Stimulated activated CD8-positive, alpha-beta memory T cell treated with anti-CD3 and anti-CD28 coated beads, Interleukin-7, amount 100 ng/mL, for 4 hours (primary cell): ENCODE data around the gene MLC1.

Source experiments
- DNase-seq, 2 donors: peaks; one replicate each; pipeline ENCODE4 v3.0.0-alpha.2; 2020; ENCODE audit warnings: low read depth in 2 of 2

Gene MLC1

DNA sequence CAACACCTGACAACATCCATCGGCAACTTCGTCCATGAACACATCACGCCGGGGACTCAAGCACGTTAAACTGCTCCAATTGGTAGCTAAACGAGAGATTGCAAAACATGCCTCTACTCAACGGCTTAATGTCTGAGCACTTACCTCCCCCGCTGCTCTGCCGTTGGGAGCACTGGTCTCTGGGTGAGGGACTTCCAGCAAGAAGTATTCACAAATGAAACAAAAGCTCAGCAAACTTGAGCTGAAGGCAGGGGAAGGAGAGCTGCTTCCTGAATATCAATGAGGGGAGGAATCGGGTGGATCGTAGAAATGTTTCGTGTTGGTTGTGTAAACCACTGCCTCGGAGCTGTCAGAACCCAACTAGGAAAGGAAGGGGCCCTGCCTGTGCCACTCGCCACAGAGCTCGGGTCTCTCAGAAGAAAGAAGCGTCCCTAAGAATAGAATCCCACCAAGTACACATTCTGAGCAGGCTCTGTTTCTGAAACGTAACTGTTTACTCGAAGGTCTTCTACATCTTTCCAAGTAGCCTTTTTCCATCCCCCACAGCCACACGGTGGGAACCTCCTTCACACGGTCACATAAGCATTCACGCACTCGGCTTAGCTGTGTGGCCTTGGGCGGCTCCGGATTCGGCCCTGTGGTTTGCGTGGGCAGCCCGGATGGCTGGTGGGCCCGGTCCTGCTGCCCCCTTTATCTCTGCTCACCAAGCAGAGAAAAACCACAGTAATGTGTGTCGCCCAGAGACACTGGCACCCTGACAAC is at the start of gene MLC1:
Gene MLC1 (minus strand): TSS at position 216 of the 762 bp plus-strand sequence. CDS start 524 bp downstream, outside the sequence.
- DNase-seq = no peak

DNA sequence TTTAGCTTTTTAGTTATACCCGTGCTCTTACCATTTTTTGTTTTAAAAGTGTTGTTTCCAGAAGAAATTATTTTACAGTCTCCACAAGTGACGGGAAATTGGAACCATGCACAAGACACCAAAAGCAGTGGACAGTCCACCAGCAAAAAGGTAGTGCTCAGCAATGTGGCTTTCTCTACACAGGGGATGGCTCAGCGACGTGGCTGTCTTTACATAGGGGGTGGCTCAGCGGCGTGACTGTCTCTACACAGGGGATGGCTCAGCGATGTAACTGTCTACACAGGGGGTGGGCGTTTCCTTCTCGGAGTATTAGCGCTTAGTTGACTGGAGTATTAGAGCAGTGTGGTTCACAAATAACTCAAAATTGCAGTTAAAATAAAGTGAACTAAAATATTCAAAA is 49.3 kb upstream of the MLC1 start:
- no peak for DNase-seq

DNA sequence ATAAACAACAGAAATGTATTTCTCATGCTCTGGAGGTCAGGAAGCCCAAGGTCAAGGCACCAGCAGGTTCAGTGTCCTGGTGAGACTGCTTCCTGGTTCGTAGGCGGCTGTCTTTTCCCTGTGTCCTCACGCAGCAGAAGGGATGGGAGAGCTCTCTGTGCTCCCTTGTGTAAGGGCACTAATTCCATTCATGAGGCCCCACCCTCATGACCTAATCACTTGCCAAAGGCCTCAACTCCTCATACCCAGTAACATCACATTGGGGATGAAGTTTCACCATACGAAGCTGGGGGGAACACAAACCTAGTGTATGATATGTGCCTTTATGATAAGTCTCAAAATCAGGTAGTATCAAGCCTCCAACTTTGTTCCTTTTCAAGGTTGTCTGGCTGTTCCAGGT is 46.7 kb upstream of the MLC1 start:
- DNase-seq = no peak

GRCh38 chr22:50129121-50129736 is 44.0 kb upstream of the MLC1 start:
- DNase-seq = no peak

DNA sequence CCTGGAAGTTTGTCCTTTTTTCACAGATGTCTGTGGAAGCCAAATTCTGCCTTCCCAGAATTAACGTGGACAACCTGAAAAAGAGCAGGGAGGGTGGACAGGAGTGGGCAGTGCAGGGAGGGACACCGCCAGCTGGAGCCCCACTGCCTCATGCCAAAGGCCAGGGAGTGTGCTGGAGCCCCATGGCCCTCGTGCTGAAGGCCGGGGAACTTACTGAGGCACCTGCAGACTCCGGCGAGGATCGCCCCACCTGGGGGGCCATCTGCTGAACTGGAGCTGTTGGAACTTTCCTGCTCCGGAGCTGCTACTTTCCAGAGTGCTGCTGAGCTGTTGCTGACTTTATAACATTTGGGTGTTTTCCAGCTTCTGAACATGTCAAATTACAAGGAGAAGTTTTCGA is 39.8 kb upstream of the MLC1 start:
- DNase-seq = no peak

DNA sequence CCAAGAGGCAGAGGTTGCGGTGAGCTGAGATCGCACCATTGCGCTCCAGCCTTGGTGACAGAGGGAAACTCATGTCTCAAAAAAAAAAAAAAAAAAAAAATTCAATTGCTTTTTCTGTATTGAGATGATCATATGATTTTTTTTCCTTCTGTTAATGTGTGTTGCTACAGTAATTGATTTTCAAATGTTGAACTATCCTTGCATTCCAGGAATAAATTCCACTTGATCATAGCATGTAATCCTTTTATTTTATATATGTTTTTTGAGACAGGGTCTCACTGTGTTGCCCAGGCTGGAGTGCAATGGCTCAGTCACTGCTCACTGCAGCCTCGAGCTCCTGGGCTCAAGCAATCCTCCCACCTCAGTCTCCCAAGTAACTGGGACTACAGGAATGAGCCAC is 37.9 kb upstream of the MLC1 start:
- no peak for DNase-seq

- DNase-seq = no peak
Measured at GRCh38 chr22:50121202-50121740, 36.0 kb upstream of the MLC1 start.

- DNase-seq = no peak
Measured at GRCh38 chr22:50119768-50120251, 34.6 kb upstream of the MLC1 start.

DNA sequence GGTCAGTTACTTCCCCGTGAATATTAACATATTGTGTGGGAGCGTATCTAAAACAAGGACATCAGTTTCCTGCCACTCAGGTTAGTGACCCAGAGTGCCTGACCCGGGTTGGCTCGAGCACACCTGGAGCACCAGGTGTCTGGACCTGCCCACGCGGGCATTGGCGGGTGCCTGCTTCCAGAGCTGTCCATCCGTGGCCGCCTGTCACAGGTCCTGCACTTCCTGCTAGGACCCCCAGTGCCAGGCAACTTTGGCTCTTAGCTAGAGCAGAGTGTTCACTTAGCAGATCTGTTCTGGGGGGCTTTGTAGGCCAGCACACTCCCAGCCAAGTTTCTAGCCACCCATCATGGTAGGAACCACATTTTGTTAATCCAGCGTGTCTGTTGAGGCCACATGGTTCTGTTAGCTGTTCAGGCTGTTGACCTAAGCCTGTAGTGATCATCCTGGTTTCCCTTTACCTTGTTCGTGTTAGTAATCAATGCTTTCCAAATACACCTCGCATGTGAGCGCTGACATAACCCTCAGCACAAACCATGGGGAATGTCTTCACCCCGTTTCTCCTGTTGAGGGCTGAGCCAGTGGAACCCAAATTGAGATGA is 34.0 kb upstream of the MLC1 start:
- no peak for DNase-seq

DNA sequence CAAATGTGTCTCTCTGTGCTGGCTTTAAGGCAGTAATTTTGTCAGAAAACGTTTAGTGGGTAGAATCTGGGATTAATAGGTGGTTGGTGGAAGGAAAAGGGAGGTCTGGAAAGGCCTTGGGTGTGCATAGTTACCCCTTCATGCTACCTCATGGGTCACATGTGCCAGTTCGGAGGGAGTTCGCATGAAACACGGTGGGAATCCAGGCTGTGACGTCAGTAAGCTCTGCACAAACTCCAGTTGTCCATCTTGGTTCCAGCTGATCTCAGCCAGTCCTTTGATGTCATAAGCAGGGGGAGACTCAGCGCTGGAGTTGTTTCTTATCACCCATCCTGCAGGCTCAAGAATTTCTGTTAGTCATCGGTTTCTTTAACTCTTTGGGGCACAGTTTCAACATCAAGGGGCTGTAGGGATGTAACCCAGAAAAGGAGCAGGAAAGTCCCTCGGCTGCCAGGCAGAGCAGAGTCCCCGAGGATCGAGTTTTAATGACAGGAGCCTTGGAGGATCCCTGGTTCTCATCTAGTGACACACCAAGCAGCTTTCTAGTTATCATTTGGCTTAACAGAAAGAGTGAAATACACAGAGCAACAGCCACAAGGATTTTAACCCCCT is 33.4 kb upstream of the MLC1 start:
- DNase-seq = no peak

DNA sequence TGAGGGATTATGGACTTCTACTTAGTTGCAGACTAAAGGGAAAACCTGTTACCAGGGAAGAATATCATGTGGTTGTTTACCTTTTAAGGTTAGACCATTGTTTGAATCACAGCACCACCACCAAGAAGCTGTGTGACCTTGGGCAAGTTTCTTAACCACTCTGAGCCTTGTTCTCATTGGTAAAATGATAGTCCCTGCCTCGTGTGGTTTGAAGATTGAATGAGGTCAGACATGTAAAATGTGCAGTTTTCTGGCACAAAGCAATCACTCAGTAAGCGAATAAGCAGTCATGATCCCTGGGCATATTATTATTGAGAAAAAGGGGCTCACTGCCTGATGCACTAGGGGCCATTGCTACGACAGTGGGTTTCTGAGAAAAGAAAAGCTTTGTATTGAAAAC is 32.9 kb upstream of the MLC1 start:
- no peak for DNase-seq

GRCh38 chr22:50117168-50117762 is 32.0 kb upstream of the MLC1 start:
- DNase-seq = no peak

DNA sequence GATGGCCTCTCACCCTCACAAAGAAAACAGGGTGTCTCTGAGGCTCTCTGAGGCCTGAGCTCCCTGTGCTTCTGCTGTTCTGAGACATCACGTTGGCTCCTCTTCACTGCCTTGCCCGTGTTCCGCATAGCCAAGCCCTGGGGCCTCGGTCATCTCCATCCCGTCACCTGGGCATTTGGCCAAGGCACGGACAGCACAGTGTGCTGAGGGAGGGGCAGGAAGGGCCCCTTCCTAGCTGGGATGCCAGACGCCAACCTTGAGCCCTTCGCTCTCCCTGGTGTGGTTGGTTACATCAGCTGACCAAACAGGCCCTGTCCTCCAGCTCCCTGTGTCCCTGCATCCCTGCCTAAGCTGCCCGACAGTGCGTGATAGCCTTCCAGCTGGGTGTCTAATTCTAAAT is 30.5 kb upstream of the MLC1 start:
- no peak for DNase-seq

GRCh38 chr22:50114221-50115021 is 29.2 kb upstream of the MLC1 start:
- no peak for DNase-seq

DNA sequence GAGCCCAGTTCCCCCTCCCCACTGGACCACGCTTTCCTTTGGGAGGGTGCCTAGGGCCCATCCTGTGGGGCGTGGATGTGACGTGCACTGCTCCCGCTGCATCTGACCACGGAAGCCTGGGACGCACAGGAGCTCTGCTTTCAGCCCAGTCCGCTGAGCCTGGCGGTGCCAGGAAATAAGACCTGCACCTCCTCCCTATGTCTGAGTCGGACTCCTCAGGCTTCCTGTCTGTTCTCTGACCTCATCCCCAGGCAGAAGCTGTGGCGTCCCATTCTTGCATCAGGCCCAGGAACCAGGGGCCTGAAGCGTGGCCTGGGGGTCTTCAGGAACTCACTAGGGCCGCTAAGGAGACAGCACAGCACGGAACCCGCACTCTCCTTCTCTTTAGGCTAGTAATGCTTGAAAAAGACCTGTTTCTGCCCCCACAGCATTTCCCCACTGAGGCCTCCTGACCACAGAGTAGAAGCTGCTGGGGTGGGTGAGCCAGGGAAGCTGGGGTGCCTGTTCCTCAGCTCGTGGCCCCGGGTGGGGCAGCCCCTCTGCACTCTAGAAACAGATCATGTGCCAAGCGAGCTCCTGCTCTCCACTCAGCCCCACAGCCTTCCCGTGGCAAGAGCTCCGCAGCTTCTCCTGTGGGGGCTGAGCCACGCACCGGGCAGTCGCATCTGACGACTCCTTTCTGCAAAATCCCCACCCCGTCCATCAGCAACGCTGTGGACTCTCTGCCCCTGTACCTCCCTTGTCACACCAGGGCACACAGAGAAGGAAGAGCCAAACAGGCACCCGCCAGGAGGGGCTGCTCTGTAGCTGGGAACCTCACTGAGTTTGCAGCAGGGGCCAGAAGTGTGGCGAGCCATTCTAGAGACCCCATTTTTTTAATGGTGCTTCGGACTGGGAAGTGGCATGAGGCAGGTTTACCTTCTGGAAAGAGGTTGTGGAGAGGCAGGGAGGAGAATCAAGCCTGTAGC is 27.2 kb upstream of the MLC1 start:
- no peak for DNase-seq

DNA sequence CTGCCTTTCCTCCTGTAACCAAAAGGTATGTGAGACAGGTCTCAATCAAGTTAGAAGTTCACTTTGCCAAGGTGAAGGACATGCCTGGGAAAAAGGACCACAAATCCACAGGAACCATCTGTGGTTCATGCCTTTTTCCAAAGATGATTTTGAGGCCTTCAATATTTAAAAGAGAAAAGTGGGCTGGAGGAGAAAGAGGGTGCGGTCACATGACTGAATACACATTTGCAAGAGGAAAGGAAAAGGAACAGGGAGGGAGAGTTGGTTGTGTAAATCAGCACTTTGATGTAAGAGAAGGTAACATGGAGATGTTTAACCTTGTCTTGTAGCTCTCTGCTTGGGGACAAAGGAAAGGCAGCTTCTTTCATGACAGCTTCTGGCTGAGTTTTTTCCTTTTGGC is 25.8 kb upstream of the MLC1 start:
- DNase-seq = no peak

DNA sequence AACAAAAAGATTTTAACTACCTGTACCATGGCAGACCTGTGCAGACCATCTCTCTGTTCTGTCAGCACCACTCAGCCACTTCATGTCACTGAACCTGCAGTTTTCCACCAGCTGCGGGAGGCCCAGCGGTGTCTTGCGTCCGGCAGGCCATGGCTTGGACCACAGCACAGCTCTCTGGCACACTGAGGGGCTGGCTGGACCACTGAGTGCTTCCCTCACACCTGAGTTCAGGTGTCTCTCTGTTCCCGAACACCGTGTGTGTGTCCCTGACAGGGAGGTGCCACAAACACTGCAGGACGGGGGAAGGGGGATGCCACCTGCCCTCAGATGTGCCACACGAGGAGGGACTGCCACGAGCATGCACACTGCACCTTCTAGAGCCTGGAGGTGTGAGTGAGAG is 22.3 kb upstream of the MLC1 start:
- no peak for DNase-seq

GRCh38 chr22:50105208-50106100 is 20.2 kb upstream of the MLC1 start:
- no peak for DNase-seq

GRCh38 chr22:50104141-50104544 is 18.9 kb upstream of the MLC1 start:
- DNase-seq = no peak
